PFSK-1 (cell line): Measurements from ENCODE around the gene KCTD1.

ENCODE experiments used
- FOXP2 ChIP-seq: optimal IDR thresholded peaks from 2 replicates; pipeline ENCODE3; 2011; ENCODE audit warnings: borderline replicate concordance, control low read depth, inconsistent platforms; ENCODE audit not compliant: insufficient read depth; ENCODE audit errors: extremely low read length, extremely low read depth
- POLR2AphosphoS5 ChIP-seq: IDR thresholded peaks from 2 replicates; pipeline ENCODE4 v1.6.1; 2012; ENCODE audit warnings: low read depth, mild to moderate bottlenecking, control low read depth, low read length, moderate library complexity
- REST ChIP-seq, 2 experiments: IDR thresholded peaks; 2 replicates each; pipeline versions ENCODE4 v1.6.1 to v1.8.0; 2011 to 2012; ENCODE audit warnings: low read depth in 2 of 2, low read length in 2 of 2, control low read depth in 1 of 2, inconsistent platforms in 1 of 2, mild to moderate bottlenecking in 1 of 2, moderate library complexity in 1 of 2; ENCODE audit not compliant: insufficient read depth in 1 of 2
- SIN3A ChIP-seq: IDR thresholded peaks from 2 replicates; pipeline ENCODE4 v1.6.1; 2012; ENCODE audit warnings: mild to moderate bottlenecking, low read length, moderate library complexity, borderline replicate concordance; ENCODE audit not compliant: insufficient read depth
- TAF1 ChIP-seq: IDR thresholded peaks from 2 replicates; pipeline ENCODE4 v1.6.1; 2012; ENCODE audit warnings: low read length, control low read depth, borderline replicate concordance; ENCODE audit not compliant: insufficient read depth

KCTD1 gene

GRCh38 chr18:26566874-26567555 is 18.7 kb upstream of the KCTD1 start:
- no peak for TF ChIP-seq SIN3A
- TF ChIP-seq POLR2AphosphoS5 = no peak
- TF ChIP-seq TAF1 = no peak
- TF ChIP-seq REST (IDR thresholded peaks at IDR 0.05; ENCODE audit: insufficient read depth in 1 of 2, low read depth in 2 of 2, low read length in 2 of 2) = no peak
- TF ChIP-seq FOXP2 = no peak

DNA sequence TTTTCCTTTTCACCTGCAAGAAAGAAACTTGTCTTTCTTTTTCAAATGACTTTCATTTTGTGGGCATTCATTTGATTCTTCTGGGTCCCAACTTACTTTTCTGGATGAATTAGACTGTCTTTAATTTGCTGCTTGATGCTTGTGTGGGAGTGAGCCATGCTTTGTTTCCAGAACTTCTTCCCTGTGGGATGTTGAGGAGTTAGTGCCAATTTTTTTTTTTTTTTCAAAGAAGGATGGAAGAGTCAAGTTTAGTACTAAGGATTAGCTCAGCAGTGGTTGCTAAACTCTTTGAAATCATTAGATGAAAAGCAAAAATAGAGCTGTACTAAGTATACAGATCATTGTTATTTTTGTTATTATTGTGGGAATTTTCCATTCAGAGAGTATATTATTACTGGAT is 17.2 kb upstream of the KCTD1 start:
- no peak for TF ChIP-seq REST (IDR thresholded peaks at IDR 0.05; ENCODE audit: insufficient read depth in 1 of 2, low read depth in 2 of 2, low read length in 2 of 2)
- no peak for TF ChIP-seq FOXP2
- no peak for TF ChIP-seq POLR2AphosphoS5
- no peak for TF ChIP-seq TAF1
- no peak for TF ChIP-seq SIN3A

GRCh38 chr18:26563024-26563423 is 14.7 kb upstream of the KCTD1 start:
- TF ChIP-seq SIN3A (no peak), FOXP2 (no peak), POLR2AphosphoS5 (no peak), TAF1 (no peak), REST (IDR thresholded peaks at IDR 0.05; ENCODE audit: insufficient read depth in 1 of 2, low read depth in 2 of 2, low read length in 2 of 2) (no peak)

GRCh38 chr18:26562568-26562967 is 14.2 kb upstream of the KCTD1 start:
- no peak for TF ChIP-seq TAF1
- no peak for TF ChIP-seq FOXP2
- TF ChIP-seq POLR2AphosphoS5 = no peak
- no peak for TF ChIP-seq SIN3A
- TF ChIP-seq REST (IDR thresholded peaks at IDR 0.05; ENCODE audit: insufficient read depth in 1 of 2, low read depth in 2 of 2, low read length in 2 of 2) = no peak
